ENCODE results near the gene ILF3.

DNA sequence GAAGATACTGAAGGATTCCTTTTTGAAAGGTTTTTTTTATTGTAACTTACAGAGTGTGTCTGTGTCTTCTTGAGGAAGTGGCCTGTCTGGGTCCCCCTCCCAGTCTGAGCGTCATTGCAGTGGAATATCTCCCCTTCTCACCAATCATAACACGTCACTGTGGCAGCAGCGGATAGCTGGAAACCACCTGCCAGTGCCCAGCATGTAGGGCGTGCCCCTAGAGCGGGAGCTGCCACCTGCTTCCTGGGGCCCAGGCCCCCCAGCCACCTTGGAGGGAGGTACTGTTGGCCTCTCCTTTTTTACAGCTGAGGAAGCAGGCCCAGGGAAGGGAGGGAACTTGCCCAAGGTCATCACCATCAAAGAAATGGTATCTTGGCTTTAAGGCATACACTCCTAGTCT is 59.2 kb downstream of the ILF3 start:
- TF ChIP-seq, protein P1, sequence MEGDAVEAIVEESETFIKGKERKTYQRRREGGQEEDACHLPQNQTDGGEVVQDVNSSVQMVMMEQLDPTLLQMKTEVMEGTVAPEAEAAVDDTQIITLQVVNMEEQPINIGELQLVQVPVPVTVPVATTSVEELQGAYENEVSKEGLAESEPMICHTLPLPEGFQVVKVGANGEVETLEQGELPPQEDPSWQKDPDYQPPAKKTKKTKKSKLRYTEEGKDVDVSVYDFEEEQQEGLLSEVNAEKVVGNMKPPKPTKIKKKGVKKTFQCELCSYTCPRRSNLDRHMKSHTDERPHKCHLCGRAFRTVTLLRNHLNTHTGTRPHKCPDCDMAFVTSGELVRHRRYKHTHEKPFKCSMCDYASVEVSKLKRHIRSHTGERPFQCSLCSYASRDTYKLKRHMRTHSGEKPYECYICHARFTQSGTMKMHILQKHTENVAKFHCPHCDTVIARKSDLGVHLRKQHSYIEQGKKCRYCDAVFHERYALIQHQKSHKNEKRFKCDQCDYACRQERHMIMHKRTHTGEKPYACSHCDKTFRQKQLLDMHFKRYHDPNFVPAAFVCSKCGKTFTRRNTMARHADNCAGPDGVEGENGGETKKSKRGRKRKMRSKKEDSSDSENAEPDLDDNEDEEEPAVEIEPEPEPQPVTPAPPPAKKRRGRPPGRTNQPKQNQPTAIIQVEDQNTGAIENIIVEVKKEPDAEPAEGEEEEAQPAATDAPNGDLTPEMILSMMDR (IDR thresholded peaks at IDR 0.05; ENCODE audit: insufficient read depth, low read length, poor library complexity, severe bottlenecking), result no peak
- no peak for TF ChIP-seq EZH2phosphoT487 (conservative IDR thresholded peaks at IDR 0.05; ENCODE audit: low read length)
